NCI-H1417 (cell line): Measurements from ENCODE around the gene MAPK8IP1.
"Not testable (repeated sequence)": the region's sequence is repeated elsewhere in the genome, so short reads cannot be mapped to it uniquely, and the experiment has no call there.

Source experiments
- DNase-seq, 3 experiments: peaks; one replicate each; lab custom pipeline; 2025; lab: John Stamatoyannopoulos, UW

Gene MAPK8IP1

GRCh38 chr11:45885274-45885920 is at the start of gene MAPK8IP1:
MAPK8IP1 (plus strand) TSS chr11:45885651; CDS start chr11:45885821, 170 bp downstream.
- peak; percentile 75 to 88 (median 86) for DNase-seq

GRCh38 chr11:45839204-45839603 is 46.2 kb upstream of the MAPK8IP1 start:
- DNase-seq = no peak

- not testable (repeated sequence) for DNase-seq
Observed at GRCh38 chr11:45840251-45840650, 45.2 kb upstream of the MAPK8IP1 start.

- DNase-seq = peak; percentile 48 to 90 (median 72)
Observed at GRCh38 chr11:45843158-45843924, 42.1 kb upstream of the MAPK8IP1 start.

- DNase-seq = no peak
Observed at GRCh38 chr11:45844822-45845578, 40.5 kb upstream of the MAPK8IP1 start.

GRCh38 chr11:45846174-45846675 is 39.2 kb upstream of the MAPK8IP1 start:
- DNase-seq = no peak

- peak; percentile 98 to 99 (median 99) for DNase-seq
Observed at GRCh38 chr11:45846974-45847910, 38.2 kb upstream of the MAPK8IP1 start, which contains the start of gene CRY2. CRY2 (plus strand) TSS chr11:45847475; CDS start chr11:45847491, 16 bp downstream.

- peak; percentile 24 to 71 (median 71) for DNase-seq
Observed at GRCh38 chr11:45847911-45848316, 37.5 kb upstream of the MAPK8IP1 start.

- DNase-seq = peak in 1 of 3 experiments; percentile 38
Observed at GRCh38 chr11:45848654-45849081, 36.8 kb upstream of the MAPK8IP1 start.

GRCh38 chr11:45850446-45850845 is 35.0 kb upstream of the MAPK8IP1 start:
- DNase-seq = no peak

- DNase-seq = no peak
Observed at GRCh38 chr11:45851228-45851627, 34.2 kb upstream of the MAPK8IP1 start.

GRCh38 chr11:45852018-45852711 is 33.3 kb upstream of the MAPK8IP1 start:
- DNase-seq = no peak

- DNase-seq = peak in 1 of 3 experiments; percentile 5
Observed at GRCh38 chr11:45852712-45853101, 32.7 kb upstream of the MAPK8IP1 start.

- DNase-seq = no peak
Observed at GRCh38 chr11:45853332-45854219, 31.9 kb upstream of the MAPK8IP1 start.

GRCh38 chr11:45855308-45855707 is 30.1 kb upstream of the MAPK8IP1 start:
- no peak for DNase-seq

- no peak for DNase-seq
Observed at GRCh38 chr11:45856044-45856468, 29.4 kb upstream of the MAPK8IP1 start.

GRCh38 chr11:45857961-45858474 is 27.4 kb upstream of the MAPK8IP1 start:
- DNase-seq = peak in 1 of 3 experiments; percentile 13

GRCh38 chr11:45858751-45859398 is 26.6 kb upstream of the MAPK8IP1 start:
- no peak for DNase-seq
